Measurements from ENCODE around the gene C17orf107. TPM values are rescaled to one million over a fixed set of nuclear protein-coding genes. Genes with fewer than 3 reads are reported as not detected.

C17orf107 gene
- total and polyA plus RNA-seq, 2 of the 13 experiments (the other 11 are each of a cell fraction or from before 2014, with no cell fraction given), result 0.20 to 0.59 TPM

DNA sequence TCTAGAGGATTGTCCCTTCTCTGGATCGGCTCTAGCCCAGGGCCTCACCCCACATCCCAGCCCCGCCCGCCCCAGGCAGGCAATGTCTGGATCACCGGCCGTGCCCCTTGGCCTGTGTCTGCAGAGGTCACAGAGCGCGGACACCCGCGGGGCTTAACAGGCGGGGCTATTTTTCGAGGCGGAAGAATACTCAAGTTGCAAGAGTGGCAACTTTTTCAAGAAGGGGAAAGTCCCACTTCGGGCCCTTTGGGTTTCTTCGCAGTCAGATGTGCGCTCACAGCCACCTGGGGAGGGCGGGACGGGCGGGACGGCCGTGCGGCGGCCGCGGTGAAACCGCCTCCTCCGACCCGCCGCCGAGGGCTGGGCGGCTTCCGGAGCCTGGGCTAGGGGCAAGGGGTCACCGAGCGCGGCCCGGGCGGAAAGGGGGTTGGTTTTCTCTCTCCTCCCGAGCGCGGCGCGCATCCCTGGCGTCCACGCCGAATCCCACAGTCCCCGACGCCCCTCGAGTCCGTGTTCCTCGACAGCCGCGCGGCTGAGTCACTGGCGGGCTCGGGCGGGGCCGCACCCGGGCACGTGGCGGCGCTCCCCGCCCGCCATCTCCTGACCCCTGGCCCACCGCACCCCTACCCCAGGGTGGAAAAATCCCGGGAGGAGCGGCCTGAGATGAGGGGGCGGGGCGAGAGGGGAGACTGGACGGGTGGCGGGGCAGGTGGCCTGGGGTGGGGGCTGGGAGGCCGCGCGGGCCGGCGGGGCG is 50.2 kb downstream of the C17orf107 start (continued):
- TF ChIP-seq SRY (CRISPR knock-in tag; IDR thresholded peaks at IDR 0.05), result peak; percentile 51; the same call in 1 of the 2 replicates
- TF ChIP-seq ZNF253 (CRISPR knock-in tag; IDR thresholded peaks at IDR 0.05; ENCODE audit: borderline replicate concordance), result no peak
- TF ChIP-seq CAMTA2 (CRISPR knock-in tag; IDR thresholded peaks at IDR 0.05; ENCODE audit: borderline replicate concordance), result no peak
- TF ChIP-seq GATA4 (IDR thresholded peaks at IDR 0.05; ENCODE audit: borderline replicate concordance, low read depth), result 0 out of 2 replicates have a peak, but pooled peaks have one; percentile 18
- TF ChIP-seq, protein P1, sequence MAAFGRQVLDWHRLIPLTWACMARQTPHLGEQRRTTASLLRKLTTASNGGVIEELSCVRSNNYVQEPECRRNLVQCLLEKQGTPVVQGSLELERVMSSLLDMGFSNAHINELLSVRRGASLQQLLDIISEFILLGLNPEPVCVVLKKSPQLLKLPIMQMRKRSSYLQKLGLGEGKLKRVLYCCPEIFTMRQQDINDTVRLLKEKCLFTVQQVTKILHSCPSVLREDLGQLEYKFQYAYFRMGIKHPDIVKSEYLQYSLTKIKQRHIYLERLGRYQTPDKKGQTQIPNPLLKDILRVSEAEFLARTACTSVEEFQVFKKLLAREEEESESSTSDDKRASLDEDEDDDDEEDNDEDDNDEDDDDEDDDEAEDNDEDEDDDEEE (CRISPR knock-in tag; IDR thresholded peaks at IDR 0.05), result 0 out of 2 replicates have a peak, but pooled peaks have one; percentile 12
- TF ChIP-seq SALL1 (CRISPR knock-in tag; IDR thresholded peaks at IDR 0.05), result peak; percentile 69
- TF ChIP-seq, protein P2, sequence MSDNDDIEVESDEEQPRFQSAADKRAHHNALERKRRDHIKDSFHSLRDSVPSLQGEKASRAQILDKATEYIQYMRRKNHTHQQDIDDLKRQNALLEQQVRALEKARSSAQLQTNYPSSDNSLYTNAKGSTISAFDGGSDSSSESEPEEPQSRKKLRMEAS (IDR thresholded peaks at IDR 0.05), result peak; percentile 97
- TF ChIP-seq ISX (CRISPR knock-in tag; conservative IDR thresholded peaks at IDR 0.05), result peak; percentile 26; the same call in 1 of the 2 replicates
- 0 out of 2 replicates have a peak, but pooled peaks have one; percentile 69 for TF ChIP-seq ZNF138 (CRISPR knock-in tag; IDR thresholded peaks at IDR 0.05; ENCODE audit: low read depth)
- TF ChIP-seq ZNF713 (CRISPR knock-in tag; IDR thresholded peaks at IDR 0.05), result 0 out of 2 replicates have a peak, but pooled peaks have one; percentile 31
- peak; percentile 84 for TF ChIP-seq RXRB (CRISPR knock-in tag; IDR thresholded peaks at IDR 0.05; ENCODE audit: borderline replicate concordance)
- TF ChIP-seq TARDBP (CRISPR knock-in tag; IDR thresholded peaks at IDR 0.05), result 0 out of 2 replicates have a peak, but pooled peaks have one; percentile 30
- TF ChIP-seq, protein P3, sequence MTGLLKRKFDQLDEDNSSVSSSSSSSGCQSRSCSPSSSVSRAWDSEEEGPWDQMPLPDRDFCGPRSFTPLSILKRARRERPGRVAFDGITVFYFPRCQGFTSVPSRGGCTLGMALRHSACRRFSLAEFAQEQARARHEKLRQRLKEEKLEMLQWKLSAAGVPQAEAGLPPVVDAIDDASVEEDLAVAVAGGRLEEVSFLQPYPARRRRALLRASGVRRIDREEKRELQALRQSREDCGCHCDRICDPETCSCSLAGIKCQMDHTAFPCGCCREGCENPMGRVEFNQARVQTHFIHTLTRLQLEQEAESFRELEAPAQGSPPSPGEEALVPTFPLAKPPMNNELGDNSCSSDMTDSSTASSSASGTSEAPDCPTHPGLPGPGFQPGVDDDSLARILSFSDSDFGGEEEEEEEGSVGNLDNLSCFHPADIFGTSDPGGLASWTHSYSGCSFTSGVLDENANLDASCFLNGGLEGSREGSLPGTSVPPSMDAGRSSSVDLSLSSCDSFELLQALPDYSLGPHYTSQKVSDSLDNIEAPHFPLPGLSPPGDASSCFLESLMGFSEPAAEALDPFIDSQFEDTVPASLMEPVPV (CRISPR knock-in tag; IDR thresholded peaks at IDR 0.05), result peak; percentile 87; the same call in 1 of the 2 replicates
- no peak for TF ChIP-seq ZNF260 (CRISPR knock-in tag; IDR thresholded peaks at IDR 0.05; ENCODE audit: borderline replicate concordance, low read depth)
- TF ChIP-seq ZSCAN21 (CRISPR knock-in tag; IDR thresholded peaks at IDR 0.05; ENCODE audit: borderline replicate concordance), result peak; percentile 71; the same call in 1 of the 2 replicates
- no peak for TF ChIP-seq ISL2 (CRISPR knock-in tag; IDR thresholded peaks at IDR 0.05)
- peak; percentile 63; the same call in 1 of the 2 replicates for TF ChIP-seq NFAT5 (CRISPR knock-in tag; IDR thresholded peaks at IDR 0.05)
- TF ChIP-seq ZNF703 (CRISPR knock-in tag; IDR thresholded peaks at IDR 0.05; ENCODE audit: borderline replicate concordance), result peak; percentile 65; the same call in 1 of the 2 replicates
- no peak for TF ChIP-seq ZNF549 (CRISPR knock-in tag; IDR thresholded peaks at IDR 0.05)
- peak; percentile 71; the same call in 1 of the 2 replicates for TF ChIP-seq FOXC1 (CRISPR knock-in tag; IDR thresholded peaks at IDR 0.05; ENCODE audit: borderline replicate concordance)
- no peak for TF ChIP-seq DNMT3B (CRISPR knock-in tag; conservative IDR thresholded peaks at IDR 0.05)
- TF ChIP-seq FOXM1 (CRISPR knock-in tag; IDR thresholded peaks at IDR 0.05), result no peak

All from HepG2 (cell line).